KBM-7 (cell line): ENCODE measurements around the gene TLE1.

Source experiments
- DNase-seq: peaks from one replicate; pipeline ENCODE4 v3.0.0-alpha.2; 2015
- in situ Hi-C: fragments of 300-500 bp; cut with MboI; formaldehyde crosslinking; loops from 2 replicates; pipeline ENCODE4 v1.14.3; 2020; ENCODE audit warnings: low sequenced_read_pairs, low pct_unique_long_range_greater_than_20kb, mixed read lengths

The TLE1 gene

GRCh38 chr9:81562231-81563019 is 126.9 kb downstream of the TLE1 start:
- in situ Hi-C loops: no loop called here
- no peak for DNase-seq

- in situ Hi-C loops: no loop called here
These were observed 128.3 kb downstream of the TLE1 start for GRCh38 chr9:81560851-81561732.

GRCh38 chr9:81559709-81560108 is 129.6 kb downstream of the TLE1 start:
- DNase-seq: no peak
- in situ Hi-C loops: no loop called here

More at GRCh38 chr9:81560851-81561732, 128.3 kb downstream of the TLE1 start:
- DNase-seq: no peak

- DNase-seq: no peak
- in situ Hi-C loops: no loop called here
These were observed 130.2 kb downstream of the TLE1 start for GRCh38 chr9:81559197-81559596.

GRCh38 chr9:81558091-81558830 is 131.1 kb downstream of the TLE1 start:
- in situ Hi-C loops: no loop called here
- no peak for DNase-seq

- in situ Hi-C loops: no loop called here
- no peak for DNase-seq
These were observed 131.8 kb downstream of the TLE1 start for GRCh38 chr9:81557452-81558090.

GRCh38 chr9:81556923-81557322 is 132.4 kb downstream of the TLE1 start:
- no peak for DNase-seq
- in situ Hi-C loops: no loop called here

GRCh38 chr9:81552581-81552991 is 136.8 kb downstream of the TLE1 start:
- in situ Hi-C loops: no loop called here
- DNase-seq: no peak

- in situ Hi-C loops: no loop called here
- no peak for DNase-seq
These were observed 139.2 kb downstream of the TLE1 start for GRCh38 chr9:81550207-81550583.

- in situ Hi-C loops: no loop called here
- no peak for DNase-seq
These were observed 139.7 kb downstream of the TLE1 start for GRCh38 chr9:81549500-81550206.

GRCh38 chr9:81548911-81549310 is 140.4 kb downstream of the TLE1 start:
- in situ Hi-C loops: no loop called here
- DNase-seq: no peak

- in situ Hi-C loops: no loop called here
- DNase-seq: no peak
These were observed 142.9 kb downstream of the TLE1 start for GRCh38 chr9:81546489-81546888.

GRCh38 chr9:81543695-81544094 is 145.7 kb downstream of the TLE1 start:
- no peak for DNase-seq
- in situ Hi-C loops: no loop called here

GRCh38 chr9:81542118-81542889 is 147.0 kb downstream of the TLE1 start:
- DNase-seq: no peak
- in situ Hi-C loops: no loop called here

- in situ Hi-C loops: no loop called here
- no peak for DNase-seq
These were observed 149.1 kb downstream of the TLE1 start for GRCh38 chr9:81540142-81540710.

- no peak for DNase-seq
- in situ Hi-C loops: no loop called here
These were observed 150.0 kb downstream of the TLE1 start for GRCh38 chr9:81539317-81539716.

GRCh38 chr9:81538890-81539289 is 150.5 kb downstream of the TLE1 start:
- DNase-seq: no peak
- in situ Hi-C loops: no loop called here

- in situ Hi-C loops: no loop called here
- DNase-seq: no peak
These were observed 151.4 kb downstream of the TLE1 start for GRCh38 chr9:81537964-81538363.
